NCI-H2196 treated with DMSO at 0.1 percent for 48 hours (cell line): ENCODE measurements around the gene ITGAL.

Experiments
- DNase-seq: peaks from one replicate; lab custom pipeline; 2025; ENCODE audit not compliant: unreplicated experiment; lab: John Stamatoyannopoulos, UW

ITGAL gene

GRCh38 chr16:30567160-30567990 lies 94.8 kb downstream of the ITGAL start:
- no peak for DNase-seq

GRCh38 chr16:30567991-30568638 lies 95.6 kb downstream of the ITGAL start:
- DNase-seq: peak; percentile 39

GRCh38 chr16:30569281-30569680 lies 96.7 kb downstream of the ITGAL start:
- no peak for DNase-seq

- DNase-seq: no peak
Observed at GRCh38 chr16:30569746-30570635, 97.4 kb downstream of the ITGAL start.

GRCh38 chr16:30570636-30571444 lies 98.3 kb downstream of the ITGAL start:
- no peak for DNase-seq

DNA sequence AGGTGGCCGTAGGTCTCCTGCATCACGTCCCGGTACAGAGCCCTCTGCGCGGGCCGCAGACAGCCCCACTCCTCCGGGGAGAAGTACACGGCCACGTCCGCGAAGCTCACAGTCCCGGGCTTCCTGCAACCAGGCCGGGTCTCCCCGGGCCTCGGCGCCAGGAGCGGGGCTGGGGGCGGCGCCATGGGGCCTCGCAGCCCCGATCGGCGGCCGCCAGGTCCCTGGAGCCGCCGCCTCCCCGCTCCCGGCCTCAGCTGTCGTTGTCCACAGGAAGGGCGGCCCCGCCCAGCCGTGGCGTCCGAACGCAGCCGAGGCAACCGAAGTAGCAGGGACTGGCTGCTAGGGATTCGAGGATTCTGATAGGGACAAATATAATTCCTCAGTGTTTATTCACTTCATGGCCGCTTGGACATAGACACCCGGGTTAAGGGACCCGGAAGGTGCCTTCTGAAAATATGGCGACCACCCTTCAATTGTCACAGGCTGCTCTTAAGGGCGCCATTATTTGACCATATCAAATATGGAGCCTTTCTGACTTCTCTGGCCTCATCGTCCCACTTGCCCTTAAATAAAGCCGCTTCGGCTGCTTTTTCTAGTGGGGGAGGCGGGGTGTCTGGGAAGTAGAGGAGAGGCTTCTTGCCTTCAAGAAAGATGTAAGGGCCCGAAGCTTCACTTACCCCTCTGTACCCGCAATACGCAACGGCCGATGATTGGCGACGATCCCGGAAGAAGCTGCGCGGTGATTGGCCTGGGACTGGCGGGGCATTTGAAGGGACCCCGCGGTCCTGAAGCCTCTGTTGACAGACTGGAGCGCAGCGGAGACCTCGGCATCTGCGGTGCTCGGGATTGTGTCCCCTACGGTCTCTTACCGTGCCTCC lies 99.1 kb downstream of the ITGAL start, which contains the start of gene ZNF688:
Gene ZNF688 (minus strand): TSS at position 270 of the 878 bp plus-strand sequence. CDS start 85 bp downstream, at position 185.
- DNase-seq: peak; percentile 85
